OCI-LY1 (cell line): ENCODE measurements around the gene COMMD1.

Source experiments
- EZH2 ChIP-seq: fragments of 200-600 bp; sonication (generic), shearing (Covaris generic); IDR thresholded peaks from 2 replicates; pipeline ENCODE4 v1.8.0; 2017; ENCODE audit warnings: borderline replicate concordance, mixed run types, mild to moderate bottlenecking, antibody characterized with exemption, low read length, moderate library complexity, mixed read lengths
- TF ChIP-seq, protein P1 (sequence below): fragments of 200-600 bp; sonication (generic), shearing (Covaris generic); IDR thresholded peaks from 2 replicates; pipeline ENCODE4 v1.5.1; 2017; ENCODE audit warnings: mild to moderate bottlenecking, antibody characterized with exemption, low read length, moderate library complexity, mixed read lengths

DNA sequence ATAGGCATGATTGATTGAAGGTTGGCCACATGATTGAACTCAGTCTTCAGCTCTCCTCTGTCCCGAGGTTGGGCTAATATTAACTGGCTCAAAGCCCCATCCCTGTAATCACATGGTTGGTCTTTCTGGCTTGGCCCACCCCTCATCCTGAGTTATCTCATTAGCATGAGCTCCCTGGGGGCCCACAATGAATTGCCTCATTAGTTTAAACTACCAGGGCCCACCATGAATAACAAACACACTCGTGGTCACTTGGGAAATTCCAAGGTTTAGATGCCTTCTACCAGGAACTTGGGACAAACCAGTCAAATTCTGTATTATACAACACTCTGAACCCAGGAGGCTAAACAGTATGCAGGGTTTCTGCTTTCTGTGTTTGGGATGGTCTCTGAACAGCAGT is 168.8 kb downstream of the COMMD1 start:
- TF ChIP-seq, protein P1, sequence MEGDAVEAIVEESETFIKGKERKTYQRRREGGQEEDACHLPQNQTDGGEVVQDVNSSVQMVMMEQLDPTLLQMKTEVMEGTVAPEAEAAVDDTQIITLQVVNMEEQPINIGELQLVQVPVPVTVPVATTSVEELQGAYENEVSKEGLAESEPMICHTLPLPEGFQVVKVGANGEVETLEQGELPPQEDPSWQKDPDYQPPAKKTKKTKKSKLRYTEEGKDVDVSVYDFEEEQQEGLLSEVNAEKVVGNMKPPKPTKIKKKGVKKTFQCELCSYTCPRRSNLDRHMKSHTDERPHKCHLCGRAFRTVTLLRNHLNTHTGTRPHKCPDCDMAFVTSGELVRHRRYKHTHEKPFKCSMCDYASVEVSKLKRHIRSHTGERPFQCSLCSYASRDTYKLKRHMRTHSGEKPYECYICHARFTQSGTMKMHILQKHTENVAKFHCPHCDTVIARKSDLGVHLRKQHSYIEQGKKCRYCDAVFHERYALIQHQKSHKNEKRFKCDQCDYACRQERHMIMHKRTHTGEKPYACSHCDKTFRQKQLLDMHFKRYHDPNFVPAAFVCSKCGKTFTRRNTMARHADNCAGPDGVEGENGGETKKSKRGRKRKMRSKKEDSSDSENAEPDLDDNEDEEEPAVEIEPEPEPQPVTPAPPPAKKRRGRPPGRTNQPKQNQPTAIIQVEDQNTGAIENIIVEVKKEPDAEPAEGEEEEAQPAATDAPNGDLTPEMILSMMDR = no peak
- TF ChIP-seq EZH2 = no peak
